Transverse colon (tissue), 4 donors: ENCODE results near the gene USP20.
"Not testable (repeated sequence)": the region's sequence is repeated elsewhere in the genome, so short reads cannot be mapped to it uniquely, and the experiment has no call there.

Source experiments
- EP300 ChIP-seq: sonication (generic); formaldehyde crosslinking; IDR thresholded peaks from one replicate; pipeline ENCODE4 v1.6.1; 2017; ENCODE audit warnings: antibody characterized with exemption, low read depth
- POLR2A ChIP-seq: fragments of 450-650 bp; IDR thresholded peaks from one replicate; pipeline ENCODE4 v1.6.1; 2016; ENCODE audit warnings: antibody characterized with exemption, mild to moderate bottlenecking, moderate library complexity
- POLR2AphosphoS5 ChIP-seq, 3 donors: sonication (generic); formaldehyde crosslinking; IDR thresholded peaks; one replicate each; pipeline ENCODE4 v1.6.1; 2016; ENCODE audit warnings: antibody characterized with exemption in 3 of 3
- TF ChIP-seq, protein P1 (sequence below), 5 experiments: fragments of 200-600 bp in 3 of 5; fragments of 450-650 bp in 2 of 5; sonication (generic) in 3 of 5; IDR thresholded peaks; 1 replicate in 2 of 5; 2 replicates in 3 of 5; pipeline ENCODE4 v1.5.1; 2016 to 2017; ENCODE audit warnings: antibody characterized with exemption in 5 of 5, inconsistent platforms in 3 of 5, mild to moderate bottlenecking in 2 of 5, moderate library complexity in 1 of 5

DNA sequence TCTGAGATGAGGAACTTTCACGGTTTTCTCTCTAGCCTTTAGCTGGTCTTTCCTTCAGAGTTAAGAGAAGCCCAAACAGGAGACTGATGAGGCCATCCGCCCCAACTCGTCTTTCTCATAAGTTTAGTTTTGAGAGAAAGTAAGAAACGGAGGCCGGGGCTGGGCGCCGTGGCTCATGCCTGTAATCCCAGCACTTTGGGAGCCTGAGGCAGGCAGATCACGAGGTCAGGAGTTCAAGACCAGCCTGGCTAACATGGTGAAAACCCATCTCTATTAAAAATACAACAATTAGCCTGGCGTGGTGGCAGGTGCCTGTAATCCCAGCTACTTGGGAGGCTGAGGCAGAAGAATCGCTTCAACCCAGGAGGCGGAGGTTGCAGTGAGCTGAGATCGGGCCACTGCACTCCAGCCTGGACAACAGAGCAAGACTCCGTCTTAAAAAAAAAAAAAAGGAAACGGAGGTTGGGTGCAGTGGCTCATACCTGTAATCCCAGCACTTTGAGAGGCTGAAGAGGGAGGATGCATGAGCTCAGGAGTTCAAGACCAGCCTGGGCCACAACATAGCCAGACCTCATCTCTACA is 55.6 kb downstream of the USP20 start:
- TF ChIP-seq, protein P1, sequence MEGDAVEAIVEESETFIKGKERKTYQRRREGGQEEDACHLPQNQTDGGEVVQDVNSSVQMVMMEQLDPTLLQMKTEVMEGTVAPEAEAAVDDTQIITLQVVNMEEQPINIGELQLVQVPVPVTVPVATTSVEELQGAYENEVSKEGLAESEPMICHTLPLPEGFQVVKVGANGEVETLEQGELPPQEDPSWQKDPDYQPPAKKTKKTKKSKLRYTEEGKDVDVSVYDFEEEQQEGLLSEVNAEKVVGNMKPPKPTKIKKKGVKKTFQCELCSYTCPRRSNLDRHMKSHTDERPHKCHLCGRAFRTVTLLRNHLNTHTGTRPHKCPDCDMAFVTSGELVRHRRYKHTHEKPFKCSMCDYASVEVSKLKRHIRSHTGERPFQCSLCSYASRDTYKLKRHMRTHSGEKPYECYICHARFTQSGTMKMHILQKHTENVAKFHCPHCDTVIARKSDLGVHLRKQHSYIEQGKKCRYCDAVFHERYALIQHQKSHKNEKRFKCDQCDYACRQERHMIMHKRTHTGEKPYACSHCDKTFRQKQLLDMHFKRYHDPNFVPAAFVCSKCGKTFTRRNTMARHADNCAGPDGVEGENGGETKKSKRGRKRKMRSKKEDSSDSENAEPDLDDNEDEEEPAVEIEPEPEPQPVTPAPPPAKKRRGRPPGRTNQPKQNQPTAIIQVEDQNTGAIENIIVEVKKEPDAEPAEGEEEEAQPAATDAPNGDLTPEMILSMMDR (IDR thresholded peaks at IDR 0.05): not testable (repeated sequence)
- TF ChIP-seq POLR2A; POLR2AphosphoS5 (IDR thresholded peaks at IDR 0.05); EP300: not testable (repeated sequence)
